ENCODE measurements around the gene PARD3B.

The PARD3B gene

GRCh38 chr2:205017381-205017780 is 472.1 kb downstream of the PARD3B start:
- TF ChIP-seq, protein P1, sequence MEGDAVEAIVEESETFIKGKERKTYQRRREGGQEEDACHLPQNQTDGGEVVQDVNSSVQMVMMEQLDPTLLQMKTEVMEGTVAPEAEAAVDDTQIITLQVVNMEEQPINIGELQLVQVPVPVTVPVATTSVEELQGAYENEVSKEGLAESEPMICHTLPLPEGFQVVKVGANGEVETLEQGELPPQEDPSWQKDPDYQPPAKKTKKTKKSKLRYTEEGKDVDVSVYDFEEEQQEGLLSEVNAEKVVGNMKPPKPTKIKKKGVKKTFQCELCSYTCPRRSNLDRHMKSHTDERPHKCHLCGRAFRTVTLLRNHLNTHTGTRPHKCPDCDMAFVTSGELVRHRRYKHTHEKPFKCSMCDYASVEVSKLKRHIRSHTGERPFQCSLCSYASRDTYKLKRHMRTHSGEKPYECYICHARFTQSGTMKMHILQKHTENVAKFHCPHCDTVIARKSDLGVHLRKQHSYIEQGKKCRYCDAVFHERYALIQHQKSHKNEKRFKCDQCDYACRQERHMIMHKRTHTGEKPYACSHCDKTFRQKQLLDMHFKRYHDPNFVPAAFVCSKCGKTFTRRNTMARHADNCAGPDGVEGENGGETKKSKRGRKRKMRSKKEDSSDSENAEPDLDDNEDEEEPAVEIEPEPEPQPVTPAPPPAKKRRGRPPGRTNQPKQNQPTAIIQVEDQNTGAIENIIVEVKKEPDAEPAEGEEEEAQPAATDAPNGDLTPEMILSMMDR (IDR thresholded peaks at IDR 0.05; ENCODE audit: low read length, missing control alignments), result no peak

DNA sequence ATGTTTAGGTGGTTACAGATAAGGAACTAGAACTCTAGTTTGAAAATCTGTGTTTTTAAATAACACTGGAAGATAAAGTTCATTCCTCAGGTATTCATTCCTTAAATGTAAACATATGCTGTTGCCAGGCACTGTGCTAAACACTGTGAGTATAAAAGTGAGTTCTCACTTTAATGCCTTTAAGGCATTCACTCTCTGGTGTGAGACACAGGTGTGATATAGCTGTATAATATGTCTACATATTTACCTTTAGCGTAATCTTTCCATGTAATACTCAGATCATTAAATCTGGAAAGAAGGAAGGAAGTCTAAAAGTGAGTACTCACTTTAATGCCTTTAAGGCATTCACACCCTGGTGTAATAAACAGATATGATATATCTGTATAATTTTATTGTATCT is 472.6 kb downstream of the PARD3B start:
- TF ChIP-seq, protein P1 (IDR thresholded peaks at IDR 0.05; ENCODE audit: low read length, missing control alignments), result no peak
- no peak overlapping the region for H3K4me3 ChIP-seq (replicated peaks; ENCODE audit: low read depth, low read length)
- DNase-seq (ENCODE audit: low read depth), result no peak

More at GRCh38 chr2:205017381-205017780, 472.1 kb downstream of the PARD3B start:
- no peak overlapping the region for H3K4me3 ChIP-seq (replicated peaks; ENCODE audit: low read depth, low read length)
- DNase-seq (ENCODE audit: low read depth), result no peak

DNA sequence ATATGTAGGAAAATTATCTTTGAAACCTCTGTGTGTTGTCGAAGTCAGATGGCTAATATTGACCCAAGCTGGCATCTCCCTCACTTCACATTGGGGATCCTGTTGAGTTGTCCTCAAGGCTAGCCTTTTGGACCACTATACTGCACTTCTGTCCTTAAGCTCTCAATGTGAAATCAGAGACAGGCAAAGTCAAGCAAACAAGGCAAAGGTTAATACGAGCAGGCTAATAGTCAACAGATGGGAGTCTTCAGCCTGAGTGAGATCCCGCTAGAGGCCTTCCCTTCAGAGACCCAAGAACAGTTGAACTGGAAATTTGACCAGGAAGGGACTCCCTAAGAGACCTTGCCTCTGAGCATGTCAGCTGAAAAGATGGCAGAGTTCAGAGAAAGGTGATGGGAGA is 475.4 kb downstream of the PARD3B start:
- DNase-seq (ENCODE audit: low read depth), result no peak
- no peak overlapping the region for H3K4me3 ChIP-seq (replicated peaks; ENCODE audit: low read depth, low read length)
- TF ChIP-seq, protein P1 (IDR thresholded peaks at IDR 0.05; ENCODE audit: low read length, missing control alignments), result no peak

- no peak overlapping the region for H3K4me3 ChIP-seq (replicated peaks; ENCODE audit: low read depth, low read length)
- TF ChIP-seq, protein P1 (IDR thresholded peaks at IDR 0.05; ENCODE audit: low read length, missing control alignments), result no peak
- no peak for DNase-seq (ENCODE audit: low read depth)
Observed at GRCh38 chr2:205022841-205023240, 477.6 kb downstream of the PARD3B start.

DNA sequence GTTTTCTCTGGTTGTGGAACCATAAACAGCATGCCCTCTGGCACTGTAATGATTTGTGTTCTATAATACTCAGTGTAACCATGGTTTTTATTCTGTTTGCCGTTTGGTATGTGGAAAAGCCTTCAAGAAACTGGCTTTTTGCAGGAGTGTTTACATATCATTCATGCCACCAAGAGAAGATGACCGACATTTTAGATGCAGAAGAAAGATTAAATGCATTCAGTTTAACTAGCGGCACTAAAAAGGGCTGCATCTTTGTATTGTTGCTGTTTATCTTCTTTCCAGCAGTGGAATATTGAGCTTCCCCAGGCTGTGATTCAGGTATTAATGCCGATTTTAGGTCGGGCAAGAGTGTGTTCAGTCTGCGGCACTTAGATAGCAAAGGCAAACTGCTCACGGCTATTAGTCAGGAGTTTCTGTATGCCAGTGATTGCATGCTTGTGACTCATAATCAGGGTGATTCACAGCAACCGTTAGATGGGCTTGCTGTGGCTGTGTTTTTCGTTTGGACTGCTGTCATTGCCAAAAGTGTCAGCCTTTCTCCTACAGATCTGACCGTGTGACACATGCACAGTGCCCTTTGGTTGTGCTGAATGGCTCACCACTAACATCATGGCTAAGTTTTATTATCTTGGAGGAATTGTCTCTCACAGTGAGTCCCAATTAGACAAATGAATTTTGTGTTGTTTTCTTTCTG is 479.7 kb downstream of the PARD3B start:
- TF ChIP-seq, protein P1 (IDR thresholded peaks at IDR 0.05; ENCODE audit: low read length, missing control alignments), result no peak
- DNase-seq (ENCODE audit: low read depth), result peak; percentile 90
- peak overlapping the region; percentile 31 for H3K4me3 ChIP-seq (replicated peaks; ENCODE audit: low read depth, low read length)

DNA sequence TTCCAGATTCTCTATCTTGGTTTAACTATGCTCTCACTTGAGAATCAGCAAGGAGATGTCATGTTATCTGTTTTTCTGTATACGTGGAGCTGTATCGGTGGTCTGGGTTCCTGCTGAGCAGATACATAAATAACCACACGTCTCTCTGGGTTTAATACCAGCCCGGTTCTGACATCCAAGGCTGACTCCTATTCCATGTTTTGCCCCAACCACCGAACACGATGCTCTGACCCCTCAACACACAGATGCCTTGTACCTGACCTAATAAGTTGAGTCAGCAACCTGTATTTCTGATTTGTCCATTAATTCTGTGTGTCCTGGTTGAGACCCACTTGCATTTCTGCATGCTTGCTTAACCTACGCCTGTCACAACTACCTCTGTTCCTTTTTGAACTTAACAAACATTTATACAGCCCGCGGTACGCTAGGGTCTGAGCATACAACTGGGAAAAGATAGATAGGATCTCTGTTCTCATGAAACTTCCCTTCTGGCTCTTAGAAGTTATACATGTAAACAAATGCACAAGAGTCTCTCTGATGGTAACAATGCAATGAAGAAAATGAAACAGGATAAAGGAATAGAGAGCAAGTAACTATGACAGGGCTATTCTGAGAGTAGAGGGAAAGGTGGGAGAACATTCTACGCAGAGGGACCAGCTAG is 480.4 kb downstream of the PARD3B start:
- no peak for DNase-seq (ENCODE audit: low read depth)
- TF ChIP-seq, protein P1 (IDR thresholded peaks at IDR 0.05; ENCODE audit: low read length, missing control alignments), result no peak
- no peak overlapping the region for H3K4me3 ChIP-seq (replicated peaks; ENCODE audit: low read depth, low read length)

Measured in fibroblast of pulmonary artery (primary cell).